Upper lobe of left lung (tissue), 6 donors: ENCODE data around the gene PFKP. TPM values are rescaled to one million over a fixed set of nuclear protein-coding genes. Genes with fewer than 3 reads are reported as not detected.

ENCODE experiments used
- ATAC-seq, 2 donors: fragments of 200-7000 bp; cut with Tn5 transposase; one replicate each; pipeline ENCODE4 v1.9.1; 2022; ENCODE audit warnings: mild to moderate bottlenecking in 2 of 2, moderate library complexity in 2 of 2; ENCODE audit not compliant: low FRiP score in 2 of 2
- DNase-seq, 2 donors: peaks; one replicate each; pipeline ENCODE4 v3.0.0-alpha.2; 2019 to 2020
- H3K27ac ChIP-seq, 4 donors: fragments of 200-600 bp; sonication (generic); one replicate each; pipeline ENCODE4 v1.5.1; 2016 to 2019
- H3K27me3 ChIP-seq, 4 donors: fragments of 200-600 bp; sonication (generic); one replicate each; pipeline ENCODE4 v1.5.1; 2017 to 2019
- H3K36me3 ChIP-seq, 4 donors: fragments of 200-600 bp; sonication (generic); one replicate each; pipeline ENCODE4 v1.5.1; 2016 to 2019
- H3K4me1 ChIP-seq, 4 donors: fragments of 200-600 bp; sonication (generic); one replicate each; pipeline ENCODE4 v1.5.1; 2018 to 2019
- H3K4me3 ChIP-seq, 4 donors: fragments of 200-600 bp; sonication (generic); one replicate each; pipeline ENCODE4 v1.5.1; 2017 to 2019; ENCODE audit warnings: mild to moderate bottlenecking in 2 of 4, moderate library complexity in 1 of 4
- H3K9me3 ChIP-seq, 4 donors: fragments of 200-600 bp; sonication (generic); one replicate each; pipeline ENCODE4 v1.5.1; 2018 to 2019
- CTCF ChIP-seq, 6 experiments: fragments of 450-650 bp in 4 of 6; fragments of 200-600 bp in 2 of 6; sonication (generic) in 2 of 6; IDR thresholded peaks; one replicate each; pipeline ENCODE4 v1.5.1; 2016 to 2019; ENCODE audit warnings: antibody characterized with exemption in 6 of 6
- EP300 ChIP-seq, 4 donors: sonication (generic); formaldehyde crosslinking; IDR thresholded peaks; one replicate each; pipeline ENCODE4 v1.5.1; 2017; ENCODE audit warnings: antibody characterized with exemption in 4 of 4, control low read depth in 2 of 4
- POLR2A ChIP-seq, 4 donors: fragments of 450-650 bp; IDR thresholded peaks; one replicate each; pipeline ENCODE4 v1.5.1; 2016 to 2017; ENCODE audit warnings: antibody characterized with exemption in 4 of 4, mild to moderate bottlenecking in 2 of 4
- POLR2AphosphoS5 ChIP-seq, 2 donors: sonication (generic); formaldehyde crosslinking; IDR thresholded peaks; one replicate each; pipeline ENCODE4 v1.5.1; 2017; ENCODE audit warnings: antibody characterized with exemption in 2 of 2
- WGBS, 2 donors: methylation state at CpG; one replicate each; pipeline ENCODE4 v1.1.5; 2017 to 2018; 5-methylcytosine and 5-hydroxymethylcytosine counted together
- total RNA-seq, 6 donors: library from RNA; depleted of rRNA in 4 of 6; stranded (reverse); fragments of >200 nt in 4 of 6; gene quantifications; one replicate each; pipeline versions ENCODE4 v1.1.0 to v1.2.1, GENCODE V29; 2016 to 2021
- donor health status: DM: no; HTN: no; CAD: no; lungs with moderate emphysema.
- donor health status: DM: no; HTN: yes; CAD: no; lungs with severe emphysema.

PFKP gene
- total RNA-seq, 6 donors from 2014 or later = 18.9 to 42.1 (median 30.8) TPM

- DNase-seq (peak in 1 of 2 donors; percentile 12), ATAC-seq (no peak)
- H3K36me3 ChIP-seq = no peaks in the 10 kb centered on the region
- no peaks in the 10 kb centered on the region for H3K9me3 ChIP-seq
- 90 to 93% methylated on average over 6 of the region's 6 CpGs for WGBS, 2 donors
- H3K4me1 ChIP-seq = peaks cover 0 to 5% (median 0%) of the 10 kb centered on the region in 4 donors
- no peak overlapping the region for H3K27ac ChIP-seq
- no peaks in the 10 kb centered on the region for H3K27me3 ChIP-seq
- no peak overlapping the region for H3K4me3 ChIP-seq
- no peak for TF ChIP-seq POLR2A (IDR thresholded peaks at IDR 0.05)
- TF ChIP-seq POLR2AphosphoS5 (IDR thresholded peaks at IDR 0.05) = no peak
- no peak for TF ChIP-seq CTCF (IDR thresholded peaks at IDR 0.05)
- TF ChIP-seq EP300 (IDR thresholded peaks at IDR 0.05) = no peak
These were observed 113.1 kb downstream of the PFKP start for GRCh38 chr10:3180355-3181025.

GRCh38 chr10:3185386-3185785 is 118.0 kb downstream of the PFKP start:
- Histone ChIP-seq H3K4me1 (peaks cover 0 to 5% (median 0%) of the 10 kb centered on the region in 4 donors), H3K36me3 (no peaks in the 10 kb centered on the region), H3K4me3 (no peak overlapping the region), H3K9me3 (no peaks in the 10 kb centered on the region), H3K27ac (no peak overlapping the region), H3K27me3 (no peaks in the 10 kb centered on the region)
- 87 to 92% methylated on average over 6 of the region's 6 CpGs for whole genome bisulfite sequencing, 2 donors
- DNase-seq = peak in 1 of 2 donors; percentile 8
- TF ChIP-seq POLR2AphosphoS5 (IDR thresholded peaks at IDR 0.05) = no peak
- TF ChIP-seq EP300 (IDR thresholded peaks at IDR 0.05) = no peak
- TF ChIP-seq CTCF (IDR thresholded peaks at IDR 0.05) = no peak
- TF ChIP-seq POLR2A (IDR thresholded peaks at IDR 0.05) = no peak
- no peak for ATAC-seq

GRCh38 chr10:3186368-3186767 is 119.0 kb downstream of the PFKP start:
- 78 to 89% methylated on average over 6 of the region's 6 CpGs for WGBS, 2 donors
- TF ChIP-seq CTCF (IDR thresholded peaks at IDR 0.05) = no peak

More at GRCh38 chr10:3186368-3186767, 119.0 kb downstream of the PFKP start:
- Histone ChIP-seq H3K9me3 (no peaks in the 10 kb centered on the region), H3K36me3 (no peaks in the 10 kb centered on the region), H3K27me3 (no peaks in the 10 kb centered on the region), H3K4me1 (peaks cover 0 to 3% (median 0%) of the 10 kb centered on the region in 4 donors), H3K4me3 (no peak overlapping the region), H3K27ac (no peak overlapping the region)
- DNase-seq (peak in 1 of 2 donors; percentile 2), ATAC-seq (no peak)

Other genes with a start within 250 kb of the PFKP start
- gene PITRM1, start 105.2 kb downstream of the PFKP start, total RNA-seq = 100 to 1,000 TPM in 2 of 6 donors, 10 to 100 TPM in 4; 63.4 to 216 (median 77.5) TPM